Brain microvascular endothelial cell (primary cell): ENCODE data around the gene COL24A1.
A peak's percentile ranks its signal among the peaks of the same experiment; 100 is the strongest.

ENCODE experiments used
- DNase-seq: peaks from one replicate; pipeline ENCODE4 v3.0.0-alpha.2; 2020
- H3K27ac ChIP-seq: fragments of 250-450 bp; sonication (Bioruptor Pico); 2 replicates; pipeline ENCODE4 v1.5.1; 2020; ENCODE audit warnings: mild to moderate bottlenecking, moderate library complexity
- H3K27me3 ChIP-seq: fragments of 250-450 bp; sonication (Bioruptor Pico); replicated peaks from 2 replicates; pipeline ENCODE4 v1.5.1; 2020; ENCODE audit warnings: mild to moderate bottlenecking
- H3K36me3 ChIP-seq: fragments of 250-450 bp; sonication (Bioruptor Pico); replicated peaks from 2 replicates; pipeline ENCODE4 v1.5.1; 2020; ENCODE audit warnings: mild to moderate bottlenecking
- H3K4me3 ChIP-seq: 2 replicates; pipeline ENCODE4 v1.5.1; 2011; ENCODE audit warnings: low read depth, mild to moderate bottlenecking, control low read depth, low read length, moderate library complexity
- CTCF ChIP-seq: IDR thresholded peaks from 2 replicates; pipeline ENCODE4 v1.5.1; 2011; ENCODE audit warnings: low read depth, mild to moderate bottlenecking, moderate library complexity, low read length, control low read depth, inconsistent platforms; ENCODE audit errors: missing control alignments
- in situ Hi-C: cut with HindIII; loops from 2 replicates; pipeline ENCODE4 v1.10.0; 2017; ENCODE audit warnings: low sequenced_read_pairs, low pct_ligation_motif_present

The COL24A1 gene

DNA sequence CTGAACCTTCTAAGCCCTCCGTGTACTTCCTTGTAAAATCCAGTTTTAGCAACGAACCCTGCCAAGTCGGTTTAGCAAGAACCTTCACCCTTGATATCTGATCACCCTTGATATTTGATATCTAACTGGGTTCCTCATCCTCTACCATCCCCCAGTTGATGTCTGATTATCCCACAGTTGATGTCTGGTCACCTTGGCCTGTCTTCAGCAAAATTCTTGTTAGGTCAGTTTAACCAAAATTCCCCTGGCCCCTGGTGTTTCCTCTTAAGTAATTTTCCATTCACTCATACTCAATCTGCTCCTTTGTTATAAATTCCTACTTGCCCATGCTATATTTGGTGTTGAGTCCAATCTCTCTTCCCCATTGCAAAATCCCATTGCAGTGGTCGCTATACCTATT lies 333.9 kb downstream of the COL24A1 start:
- Histone ChIP-seq H3K4me3 (no peak overlapping the region), H3K36me3 (no peaks in the 10 kb centered on the region), H3K27ac (no peak overlapping the region), H3K27me3 (no peaks in the 10 kb centered on the region)
- in situ Hi-C loops: no loop called here
- DNase-seq: no peak
- no peak for TF ChIP-seq CTCF

DNA sequence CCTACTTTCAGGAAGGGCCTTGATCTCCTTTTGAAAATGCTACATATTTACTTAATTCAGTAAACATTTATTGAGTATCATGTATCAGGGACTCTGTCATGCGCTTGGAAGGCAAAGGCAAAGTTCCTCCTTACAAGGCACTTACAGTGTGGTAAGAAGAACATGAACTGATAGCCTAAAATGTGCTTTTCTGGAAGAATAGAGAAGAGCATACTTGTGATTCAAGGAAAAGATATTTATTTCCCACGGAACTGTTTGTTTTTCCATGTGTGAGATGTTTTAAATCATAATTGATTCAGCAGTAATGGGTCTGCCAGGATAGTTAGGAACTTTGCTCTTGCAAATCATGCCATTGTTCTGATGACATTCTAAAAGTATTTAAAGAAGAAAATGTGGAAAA lies 338.2 kb downstream of the COL24A1 start:
- Histone ChIP-seq H3K36me3 (no peaks in the 10 kb centered on the region), H3K4me3 (no peak overlapping the region), H3K27ac (no peak overlapping the region), H3K27me3 (no peaks in the 10 kb centered on the region)
- in situ Hi-C loops: no loop called here
- DNase-seq: peak; percentile 3
- no peak for TF ChIP-seq CTCF

GRCh38 chr1:85816606-85817005 lies 340.0 kb downstream of the COL24A1 start:
- in situ Hi-C loops: no loop called here
- no peak overlapping the region for H3K27ac ChIP-seq
- no peak for TF ChIP-seq CTCF
- no peak for DNase-seq
- H3K36me3 ChIP-seq: no peaks in the 10 kb centered on the region
- no peak overlapping the region for H3K4me3 ChIP-seq
- no peaks in the 10 kb centered on the region for H3K27me3 ChIP-seq

DNA sequence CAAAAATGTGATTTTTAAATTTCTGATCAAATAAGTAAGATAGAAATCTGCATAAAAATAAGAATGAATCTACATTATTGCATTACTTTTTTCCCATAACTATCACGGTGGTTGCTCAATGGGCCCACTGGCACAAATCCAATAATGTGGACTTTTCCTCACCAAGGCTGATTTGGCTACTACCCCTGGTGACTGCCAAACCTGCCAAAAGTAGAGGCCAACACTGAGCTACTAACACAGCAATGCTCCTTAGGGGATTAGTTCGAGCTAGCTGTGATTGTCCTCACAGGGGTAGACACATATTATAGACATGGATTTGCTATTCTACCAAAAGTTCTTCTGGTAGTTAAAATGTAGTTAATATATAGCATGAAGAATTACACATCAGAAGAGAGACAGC lies 340.7 kb downstream of the COL24A1 start:
- H3K36me3 ChIP-seq: no peaks in the 10 kb centered on the region
- no peak overlapping the region for H3K27ac ChIP-seq
- in situ Hi-C loops: no loop called here
- DNase-seq: no peak
- H3K4me3 ChIP-seq: no peak overlapping the region
- no peak for TF ChIP-seq CTCF
- H3K27me3 ChIP-seq: no peaks in the 10 kb centered on the region

GRCh38 chr1:85806236-85806965 lies 350.2 kb downstream of the COL24A1 start:
- H3K4me3 ChIP-seq: no peak overlapping the region
- no peak for DNase-seq
- H3K27ac ChIP-seq: no peak overlapping the region
- H3K36me3 ChIP-seq: no peaks in the 10 kb centered on the region
- H3K27me3 ChIP-seq: no peaks in the 10 kb centered on the region
- in situ Hi-C loops: no loop called here
- no peak for TF ChIP-seq CTCF

DNA sequence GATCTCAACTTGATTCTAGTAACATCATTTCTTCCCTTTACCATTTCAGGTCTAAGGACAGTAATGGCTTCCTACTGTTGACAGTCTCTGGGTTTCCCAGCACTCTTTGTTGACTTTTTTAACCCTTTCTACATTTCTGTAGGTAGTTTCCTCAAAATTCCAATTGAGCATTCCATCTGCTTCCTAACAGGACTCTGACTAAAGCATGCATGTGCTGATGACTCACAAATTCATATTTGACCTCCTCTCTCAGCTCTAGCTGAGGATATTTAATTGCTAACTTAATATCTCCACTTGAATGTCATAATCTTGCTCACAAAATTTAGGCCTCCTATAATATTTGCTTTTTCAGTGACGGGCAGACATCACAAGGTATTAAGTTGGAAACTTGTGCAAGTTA lies 355.1 kb downstream of the COL24A1 start:
- H3K27me3 ChIP-seq: no peaks in the 10 kb centered on the region
- no peaks in the 10 kb centered on the region for H3K36me3 ChIP-seq
- H3K27ac ChIP-seq: no peak overlapping the region
- DNase-seq: peak; percentile 13
- no peak for TF ChIP-seq CTCF
- no peak overlapping the region for H3K4me3 ChIP-seq
- in situ Hi-C loops: no loop called here
